K562 (cell line): ENCODE results near the gene NTM. TPM values are rescaled to one million over a fixed set of nuclear protein-coding genes. Genes with fewer than 3 reads are reported as not detected.

ENCODE experiments used
- ATAC-seq: fragments of 200-7000 bp; cut with Tn5 transposase; 3 replicates; pipeline ENCODE4 v1.9.1; 2020; ENCODE audit warnings: moderate library complexity
- BruUV-seq: library from RNA; stranded (reverse); fragments of 400-500 nt; replicated peaks from 2 replicates; lab custom pipeline; 2021; lab: Mats Ljungman, UMichigan
- CTCF ChIA-PET: fragments of 300-600 bp; formaldehyde crosslinking; extraction: SDS; loops from one replicate; lab custom pipeline; 2021; ENCODE audit warnings: low intra/inter-chr PET ratio; lab: Yijun Ruan, JAX
- POLR2A ChIA-PET: fragments of 300-600, 350-650 bp; sonication (Branson Sonifier 250); formaldehyde crosslinking; extraction: SDS; loops from one replicate; lab custom pipeline; 2021; ENCODE audit warnings: antibody characterized with exemption, inconsistent platforms; lab: Yijun Ruan, JAX
- DNase-seq, 4 experiments: peaks; one replicate each; pipeline versions ENCODE4 v3.0.0 to v3.0.0-alpha.2; 2011 to 2018; ENCODE audit warnings: low spot score in 3 of 4, mixed read lengths in 3 of 4; ENCODE audit errors: extremely low read depth in 1 of 4
- FAIRE-seq: peaks from 2 replicates; lab custom pipeline; 2011; peaks lifted over from hg19 to GRCh38; lab: Jason Lieb, UNC
- H2AFZ ChIP-seq: 2 replicates; pipeline ENCODE4 v1.6.0; 2011; ENCODE audit warnings: low read depth, low read length, control low read depth, inconsistent platforms
- H3K27ac ChIP-seq: fragments of 200-600 bp; 3 replicates; pipeline ENCODE4 v1.8.0; 2011; ENCODE audit warnings: low read depth, mild to moderate bottlenecking, control low read depth, inconsistent platforms, low read length, moderate library complexity, mixed read lengths; ENCODE audit errors: extremely low read depth
- H3K27me3 ChIP-seq, 2 experiments: fragments of 300-600 bp in 1 of 2; 2 replicates in 1 of 2; 3 replicates in 1 of 2; pipeline versions ENCODE4 v1.6.0 to v1.8.0; 2011; ENCODE audit warnings: inconsistent platforms in 2 of 2, low read length in 2 of 2, mild to moderate bottlenecking in 1 of 2, mixed read lengths in 1 of 2, moderate library complexity in 1 of 2; ENCODE audit not compliant: control insufficient read depth in 2 of 2, insufficient read depth in 2 of 2
- H3K36me3 ChIP-seq: fragments of 300-600 bp; 3 replicates; pipeline ENCODE4 v1.8.0; 2011; ENCODE audit warnings: mild to moderate bottlenecking, low read length, inconsistent platforms; ENCODE audit not compliant: control insufficient read depth, insufficient read depth
- H3K4me1 ChIP-seq, 2 experiments: fragments of 200-600 bp in 1 of 2; replicated peaks in 1 of 2; 2 replicates in 1 of 2; 3 replicates in 1 of 2; pipeline versions ENCODE4 v1.5.1 to v1.8.0; 2011; ENCODE audit warnings: inconsistent platforms in 2 of 2, low read length in 2 of 2, mild to moderate bottlenecking in 1 of 2, mixed read lengths in 1 of 2, moderate library complexity in 1 of 2; ENCODE audit not compliant: control insufficient read depth in 2 of 2, insufficient read depth in 2 of 2
- H3K4me2 ChIP-seq: 2 replicates; pipeline ENCODE4 v1.6.1; 2011; ENCODE audit warnings: low read length, control low read depth, inconsistent platforms, mixed read lengths; ENCODE audit not compliant: insufficient read depth
- H3K4me3 ChIP-seq: fragments of 200-600 bp; sonication (generic), shearing (Covaris generic); 2 replicates; pipeline ENCODE4 v1.5.1; 2016; ENCODE audit warnings: control low read depth, inconsistent platforms
- H3K79me2 ChIP-seq: fragments of 200-600 bp; 3 replicates; pipeline ENCODE4 v1.8.0; 2011; ENCODE audit warnings: low read length, inconsistent platforms; ENCODE audit not compliant: control insufficient read depth, insufficient read depth
- H3K9ac ChIP-seq, 2 experiments: 2 replicates each; pipeline versions ENCODE4 v1.6.0 to v1.6.1; 2011; ENCODE audit warnings: low read depth in 2 of 2, low read length in 2 of 2, control low read depth in 1 of 2, inconsistent platforms in 1 of 2, mild to moderate bottlenecking in 1 of 2, mixed read lengths in 1 of 2; ENCODE audit not compliant: insufficient read depth in 1 of 2
- H3K9me1 ChIP-seq: one replicate; pipeline ENCODE4 v1.6.0; 2011; ENCODE audit warnings: inconsistent platforms, mild to moderate bottlenecking, low read length, moderate library complexity; ENCODE audit not compliant: control insufficient read depth, insufficient read depth
- H3K9me3 ChIP-seq: replicated peaks from 2 replicates; pipeline ENCODE4 v1.5.1; 2011; ENCODE audit warnings: low read depth, low read length, inconsistent platforms; ENCODE audit not compliant: control insufficient read depth, insufficient read depth
- H4K20me1 ChIP-seq: replicated peaks from 2 replicates; pipeline ENCODE4 v1.6.1; 2011; ENCODE audit warnings: low read length, inconsistent platforms, mixed read lengths; ENCODE audit not compliant: control insufficient read depth, insufficient read depth
- ASH1L ChIP-seq: fragments of 450-650 bp; IDR thresholded peaks from 2 replicates; pipeline ENCODE4 v1.6.1; 2018; ENCODE audit warnings: borderline replicate concordance, mild to moderate bottlenecking, low read depth; ENCODE audit not compliant: partially characterized antibody
- CHAMP1 ChIP-seq: fragments of 450-650 bp; IDR thresholded peaks from 2 replicates; pipeline ENCODE4 v1.6.1; 2016; ENCODE audit warnings: mild to moderate bottlenecking
- CTBP1 ChIP-seq: fragments of 450-650 bp; IDR thresholded peaks from 2 replicates; pipeline ENCODE4 v1.6.1; 2016; ENCODE audit warnings: borderline replicate concordance
- GMEB1 ChIP-seq: fragments of 250-450 bp; sonication (Bioruptor Pico); IDR thresholded peaks from 2 replicates; pipeline ENCODE4 v1.4.0; 2020; ENCODE audit warnings: mild to moderate bottlenecking
- MLLT1 ChIP-seq, 2 experiments: fragments of 450-650 bp; IDR thresholded peaks; 2 replicates each; pipeline ENCODE4 v1.6.1; 2016
- NCOA4 ChIP-seq: fragments of 450-650 bp; IDR thresholded peaks from 2 replicates; pipeline ENCODE4 v1.6.1; 2018; ENCODE audit warnings: mild to moderate bottlenecking; ENCODE audit not compliant: partially characterized antibody
- TRIM25 ChIP-seq: fragments of 450-650 bp; IDR thresholded peaks from 2 replicates; pipeline ENCODE4 v1.7.0; 2016; ENCODE audit warnings: borderline replicate concordance
- ZNF143 ChIP-seq: sonication (generic); formaldehyde crosslinking; IDR thresholded peaks from 2 replicates; pipeline ENCODE4 v1.9.0; 2022; ENCODE audit warnings: mild to moderate bottlenecking, missing genetic modification reagents
- ZNF592 ChIP-seq: fragments of 450-650 bp; IDR thresholded peaks from 2 replicates; pipeline ENCODE4 v1.6.1; 2017; ENCODE audit warnings: antibody characterized with exemption, mild to moderate bottlenecking
- WGBS: fragments of 100-300 bp; shearing (Covaris generic); methylation state at CpG from one replicate; pipeline ENCODE4 v1.1.6; 2016; ENCODE audit warnings: low coverage, mixed read lengths; ENCODE audit not compliant: insufficient coverage; ENCODE audit errors: missing lambda C conversion rate; 5-methylcytosine and 5-hydroxymethylcytosine counted together
- in situ Hi-C: fragments of 300-500 bp; cut with MboI; formaldehyde crosslinking; loops from 4 replicates; pipeline ENCODE4 v1.15.0; 2018; ENCODE audit warnings: inconsistent platforms, mixed read lengths
- intact Hi-C: fragments of 100-400 bp; cut with micrococcal nuclease; formaldehyde crosslinking; loops from 2 replicates; pipeline ENCODE4 v1.14.2; 2022
- polyA plus RNA-seq, 8 experiments: library from polyadenylated mRNA; depleted of rRNA in 4 of 8; stranded (reverse) in 5 of 8; unstranded in 3 of 8; fragments of >200 nt; fragmentation: Nextera tagmentation in 2 of 8; fragmentation: Illumina TruSeq in 1 of 8; extraction: Ambion mirVana in 2 of 8; extraction: Trizol in 1 of 8; gene quantifications; 2 replicates each; pipeline versions ENCODE4 v1.2.1 to v1.2.3, GENCODE V29; 2011 to 2014; ENCODE audit warnings: inconsistent platforms in 1 of 8, missing spikeins in 1 of 8
- total RNA-seq, 7 experiments: library from RNA; depleted of rRNA in 6 of 7; stranded (reverse); fragments of >200 nt in 6 of 7; fragmentation: Illumina TruSeq in 2 of 7; extraction: Trizol in 2 of 7; gene quantifications; 2 replicates each; pipeline versions ENCODE4 v1.2.1 to v1.2.3, GENCODE V29; 2011 to 2021; ENCODE audit warnings: low replicate concordance in 1 of 7

NTM gene
- total and polyA plus RNA-seq, 9 of the 15 experiments (the other 6 are each of a cell fraction or from before 2014, with no cell fraction given), result not detected

- POLR2A ChIA-PET, result no interaction called here
- intact Hi-C loops, result no loop called here
- TF ChIP-seq NCOA4, result no peak
- no peak for TF ChIP-seq GMEB1
- no peak for TF ChIP-seq ZNF143 (CRISPR knock-in tag)
- TF ChIP-seq CHAMP1, result no peak
- TF ChIP-seq ZNF592, result no peak
- no peak for TF ChIP-seq ASH1L
- no peak for TF ChIP-seq MLLT1 (IDR thresholded peaks at IDR 0.05)
- no peak for TF ChIP-seq CTBP1
- no peak for TF ChIP-seq TRIM25
These were observed 471.7 kb downstream of the NTM start for GRCh38 chr11:131841925-131842635.

More at GRCh38 chr11:131841925-131842635, 471.7 kb downstream of the NTM start:
- Histone ChIP-seq H3K27ac (no peak overlapping the region), H3K4me1 (no peaks in the 10 kb centered on the region), H4K20me1 (no peaks in the 10 kb centered on the region), H3K36me3 (no peaks in the 10 kb centered on the region), H2AFZ (no peak overlapping the region), H3K9me3 (no peaks in the 10 kb centered on the region; the same call in 1 of the 2 replicates), H3K4me2 (no peak overlapping the region), H3K9me1 (no peaks in the 10 kb centered on the region), H3K79me2 (no peaks in the 10 kb centered on the region), H3K4me3 (no peak overlapping the region), H3K27me3 (no peaks in the 10 kb centered on the region), H3K9ac (no peak overlapping the region)
- CTCF ChIA-PET, result no interaction called here
- ATAC-seq, result no peak
- WGBS, result under 1% methylated on average over 11 of the region's 11 CpGs
- in situ Hi-C loops, result no loop called here
- no peak for FAIRE-seq
- BruUV-seq, result no TSS peak
- no peak for DNase-seq
